SK-N-MC (cell line): ENCODE data around the gene MPP7.

Source experiments
- EZH2 ChIP-seq: fragments of 200-600 bp; sonication (generic); IDR thresholded peaks from one replicate; pipeline ENCODE4 v1.6.1; 2017; ENCODE audit warnings: antibody characterized with exemption
- POLR2AphosphoS5 ChIP-seq: IDR thresholded peaks from 2 replicates; pipeline ENCODE4 v1.6.1; 2012; ENCODE audit warnings: mild to moderate bottlenecking, low read depth, low read length, borderline replicate concordance

GRCh38 chr10:28263136-28263857 lies 39.6 kb downstream of the MPP7 start:
- TF ChIP-seq EZH2: no peak
- TF ChIP-seq POLR2AphosphoS5: no peak
